K562 (cell line): ENCODE data around the gene CYS1. TPM values are rescaled to one million over a fixed set of nuclear protein-coding genes. Genes with fewer than 3 reads are reported as not detected.
A peak's percentile ranks its signal among the peaks of the same experiment; 100 is the strongest.

Experiments used
- ARHGAP35 ChIP-seq: fragments of 450-650 bp; IDR thresholded peaks from 2 replicates; pipeline ENCODE4 v1.6.1; 2018; ENCODE audit not compliant: partially characterized antibody
- CCNT2 ChIP-seq: IDR thresholded peaks from 2 replicates; pipeline ENCODE4 v1.6.1; 2011; ENCODE audit warnings: borderline replicate concordance, low read depth, mild to moderate bottlenecking, moderate library complexity, mixed read lengths, low read length; ENCODE audit not compliant: insufficient read length; ENCODE audit errors: extremely low read depth
- DPF2 ChIP-seq: fragments of 450-650 bp; IDR thresholded peaks from 2 replicates; pipeline ENCODE4 v1.6.1; 2016
- GATAD2B ChIP-seq: fragments of 450-650 bp; IDR thresholded peaks from 2 replicates; pipeline ENCODE4 v1.6.1; 2017; ENCODE audit warnings: mild to moderate bottlenecking, borderline replicate concordance
- HNRNPL ChIP-seq: fragments of 200-400 bp; formaldehyde crosslinking; IDR thresholded peaks from 2 replicates; pipeline ENCODE4 v1.6.1; 2017; ENCODE audit warnings: low read depth, mild to moderate bottlenecking, low read length
- HOXB6 ChIP-seq: fragments of 250-450 bp; sonication (Bioruptor Pico); IDR thresholded peaks from 2 replicates; pipeline ENCODE4 v1.5.1; 2022; ENCODE audit warnings: mild to moderate bottlenecking, borderline replicate concordance
- MCM5 ChIP-seq: fragments of 450-650 bp; IDR thresholded peaks from 2 replicates; pipeline ENCODE4 v1.6.1; 2016; ENCODE audit warnings: low read depth
- PYGO2 ChIP-seq: fragments of 450-650 bp; IDR thresholded peaks from 2 replicates; pipeline ENCODE4 v1.6.1; 2016; ENCODE audit warnings: mild to moderate bottlenecking, missing genetic modification characterization, moderate library complexity, missing compliant biosample characterization
- SRF ChIP-seq, 2 experiments: fragments of 250-450, 450-650 bp in 1 of 2; sonication (Bioruptor Pico) in 1 of 2; sonication (generic) in 1 of 2; formaldehyde crosslinking; IDR thresholded peaks; 2 replicates each; pipeline versions ENCODE4 v1.5.0 to v1.5.1; 2020 to 2022; ENCODE audit warnings: mild to moderate bottlenecking in 1 of 2, missing genetic modification reagents in 1 of 2
- TOE1 ChIP-seq, 2 experiments: fragments of 450-650 bp in 1 of 2; sonication (generic) in 1 of 2; formaldehyde crosslinking in 1 of 2; IDR thresholded peaks; 2 replicates each; pipeline versions ENCODE4 v1.7.1 to v1.8.0; 2016 to 2022; ENCODE audit warnings: borderline replicate concordance in 2 of 2, mild to moderate bottlenecking in 2 of 2, antibody characterized with exemption in 1 of 2, inconsistent platforms in 1 of 2, low read depth in 1 of 2, missing genetic modification reagents in 1 of 2, moderate library complexity in 1 of 2
- ZNF436 ChIP-seq: fragments of 250-450, 450-650 bp; sonication (Bioruptor Pico); formaldehyde crosslinking; IDR thresholded peaks from 2 replicates; pipeline ENCODE4 v1.7.0; 2020; ENCODE audit warnings: mild to moderate bottlenecking
- ZNF696 ChIP-seq: fragments of 250-450 bp; sonication (Bioruptor Pico); conservative IDR thresholded peaks from 2 replicates; pipeline ENCODE4 v1.4.0; 2020; ENCODE audit warnings: mild to moderate bottlenecking, moderate library complexity
- ZNF717 ChIP-seq: fragments of 250-450 bp; sonication (Bioruptor Pico); IDR thresholded peaks from 2 replicates; pipeline ENCODE4 v1.5.0; 2021
- polyA plus RNA-seq, 8 experiments: library from polyadenylated mRNA; depleted of rRNA in 4 of 8; stranded (reverse) in 5 of 8; unstranded in 3 of 8; fragments of >200 nt; fragmentation: Nextera tagmentation in 2 of 8; fragmentation: Illumina TruSeq in 1 of 8; extraction: Ambion mirVana in 2 of 8; extraction: Trizol in 1 of 8; gene quantifications; 2 replicates each; pipeline versions ENCODE4 v1.2.1 to v1.2.3, GENCODE V29; 2011 to 2014; ENCODE audit warnings: inconsistent platforms in 1 of 8, missing spikeins in 1 of 8
- total RNA-seq, 7 experiments: library from RNA; depleted of rRNA in 6 of 7; stranded (reverse); fragments of >200 nt in 6 of 7; fragmentation: Illumina TruSeq in 2 of 7; extraction: Trizol in 2 of 7; gene quantifications; 2 replicates each; pipeline versions ENCODE4 v1.2.1 to v1.2.3, GENCODE V29; 2011 to 2021; ENCODE audit warnings: low replicate concordance in 1 of 7
- TF ChIP-seq, protein P1 (sequence below): sonication (generic); IDR thresholded peaks from 2 replicates; pipeline ENCODE4 v1.6.1; 2016
- TF ChIP-seq, protein P2 (sequence below): fragments of 450-650 bp; IDR thresholded peaks from 2 replicates; pipeline ENCODE4 v1.6.1; 2018; ENCODE audit not compliant: partially characterized antibody
- TF ChIP-seq, protein P3 (sequence below): sonication (generic); formaldehyde crosslinking; IDR thresholded peaks from 2 replicates; pipeline ENCODE4 v1.8.1; 2022; ENCODE audit warnings: missing genetic modification reagents
- TF ChIP-seq, protein P4 (sequence below), 3 experiments: fragments of 200-800 bp in 1 of 3; fragments of 250-450 bp in 1 of 3; fragments of 450-650 bp in 1 of 3; sonication (Bioruptor Pico) in 1 of 3; sonication (Bioruptor generic) in 1 of 3; formaldehyde crosslinking in 1 of 3; IDR thresholded peaks; 2 replicates each; pipeline versions ENCODE4 v1.6.1 to v1.8.0; 2016 to 2022; ENCODE audit warnings: mild to moderate bottlenecking in 2 of 3, missing genetic modification characterization in 2 of 3, missing compliant biosample characterization in 1 of 3, moderate library complexity in 1 of 3

CYS1 gene
- total and polyA plus RNA-seq, 9 of the 15 experiments (the other 6 are each of a cell fraction or from before 2014, with no cell fraction given) = 0.11 to 0.13 TPM; not detected in 7

DNA sequence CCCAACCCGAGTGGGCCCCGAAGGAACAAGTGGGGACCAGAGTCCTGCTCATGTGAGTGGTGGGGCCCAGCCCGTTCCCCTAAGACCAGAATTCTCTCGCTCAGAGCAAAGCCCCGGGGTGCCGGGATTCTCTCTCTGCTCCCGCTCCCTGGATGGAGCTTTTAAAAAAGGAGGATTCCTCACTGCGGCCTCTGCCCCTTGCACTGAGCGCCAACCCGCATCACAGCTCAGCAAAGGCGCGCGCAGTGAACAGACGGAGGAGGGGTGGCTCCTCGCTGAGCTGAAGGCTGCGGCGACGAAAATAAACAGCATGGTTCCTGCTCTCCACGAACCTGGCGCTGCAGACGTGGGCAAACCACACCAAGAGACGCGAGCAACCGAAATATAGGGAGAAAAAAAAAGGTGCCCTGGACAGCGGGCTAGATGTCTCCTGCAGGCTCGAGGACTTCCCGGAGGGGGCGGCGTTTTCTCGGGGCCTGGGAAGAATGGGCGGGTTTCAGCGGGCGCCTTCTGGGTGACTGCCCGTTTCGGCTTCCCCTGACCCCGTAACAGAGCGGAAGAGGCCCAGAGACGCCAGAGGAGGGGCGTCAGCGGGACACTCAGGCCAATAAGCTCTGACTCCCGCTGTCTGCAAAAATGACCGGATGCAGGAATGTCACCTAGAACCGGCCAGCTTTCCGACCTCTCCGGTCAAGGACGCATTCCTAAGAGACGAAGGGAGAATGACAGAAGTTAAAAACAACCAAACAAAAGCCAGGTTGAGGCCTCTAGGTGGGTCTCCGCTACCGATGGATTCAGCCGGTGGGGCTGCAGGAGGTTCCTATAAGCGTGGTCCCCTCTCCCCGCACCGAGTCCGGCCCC, 37.7 kb downstream of the CYS1 start (continued):
- TF ChIP-seq, protein P1, sequence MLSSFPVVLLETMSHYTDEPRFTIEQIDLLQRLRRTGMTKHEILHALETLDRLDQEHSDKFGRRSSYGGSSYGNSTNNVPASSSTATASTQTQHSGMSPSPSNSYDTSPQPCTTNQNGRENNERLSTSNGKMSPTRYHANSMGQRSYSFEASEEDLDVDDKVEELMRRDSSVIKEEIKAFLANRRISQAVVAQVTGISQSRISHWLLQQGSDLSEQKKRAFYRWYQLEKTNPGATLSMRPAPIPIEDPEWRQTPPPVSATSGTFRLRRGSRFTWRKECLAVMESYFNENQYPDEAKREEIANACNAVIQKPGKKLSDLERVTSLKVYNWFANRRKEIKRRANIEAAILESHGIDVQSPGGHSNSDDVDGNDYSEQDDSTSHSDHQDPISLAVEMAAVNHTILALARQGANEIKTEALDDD = no peak
- TF ChIP-seq HNRNPL (no peak), MCM5 (no peak), SRF (CRISPR knock-in tag; IDR thresholded peaks at IDR 0.05) (no peak), ARHGAP35 (no peak), PYGO2 (tag) (no peak), ZNF696 (no peak), TOE1 (IDR thresholded peaks at IDR 0.05; ENCODE audit: borderline replicate concordance) (no peak), TOE1 (CRISPR knock-in tag; IDR thresholded peaks at IDR 0.05; ENCODE audit: borderline replicate concordance, low read depth) (no peak), HOXB6 (CRISPR knock-in tag) (no peak), ZNF436 (CRISPR knock-in tag) (peak; percentile 83), DPF2 (no peak), GATAD2B (no peak), CCNT2 (no peak), ZNF717 (no peak)
- TF ChIP-seq, protein P2, sequence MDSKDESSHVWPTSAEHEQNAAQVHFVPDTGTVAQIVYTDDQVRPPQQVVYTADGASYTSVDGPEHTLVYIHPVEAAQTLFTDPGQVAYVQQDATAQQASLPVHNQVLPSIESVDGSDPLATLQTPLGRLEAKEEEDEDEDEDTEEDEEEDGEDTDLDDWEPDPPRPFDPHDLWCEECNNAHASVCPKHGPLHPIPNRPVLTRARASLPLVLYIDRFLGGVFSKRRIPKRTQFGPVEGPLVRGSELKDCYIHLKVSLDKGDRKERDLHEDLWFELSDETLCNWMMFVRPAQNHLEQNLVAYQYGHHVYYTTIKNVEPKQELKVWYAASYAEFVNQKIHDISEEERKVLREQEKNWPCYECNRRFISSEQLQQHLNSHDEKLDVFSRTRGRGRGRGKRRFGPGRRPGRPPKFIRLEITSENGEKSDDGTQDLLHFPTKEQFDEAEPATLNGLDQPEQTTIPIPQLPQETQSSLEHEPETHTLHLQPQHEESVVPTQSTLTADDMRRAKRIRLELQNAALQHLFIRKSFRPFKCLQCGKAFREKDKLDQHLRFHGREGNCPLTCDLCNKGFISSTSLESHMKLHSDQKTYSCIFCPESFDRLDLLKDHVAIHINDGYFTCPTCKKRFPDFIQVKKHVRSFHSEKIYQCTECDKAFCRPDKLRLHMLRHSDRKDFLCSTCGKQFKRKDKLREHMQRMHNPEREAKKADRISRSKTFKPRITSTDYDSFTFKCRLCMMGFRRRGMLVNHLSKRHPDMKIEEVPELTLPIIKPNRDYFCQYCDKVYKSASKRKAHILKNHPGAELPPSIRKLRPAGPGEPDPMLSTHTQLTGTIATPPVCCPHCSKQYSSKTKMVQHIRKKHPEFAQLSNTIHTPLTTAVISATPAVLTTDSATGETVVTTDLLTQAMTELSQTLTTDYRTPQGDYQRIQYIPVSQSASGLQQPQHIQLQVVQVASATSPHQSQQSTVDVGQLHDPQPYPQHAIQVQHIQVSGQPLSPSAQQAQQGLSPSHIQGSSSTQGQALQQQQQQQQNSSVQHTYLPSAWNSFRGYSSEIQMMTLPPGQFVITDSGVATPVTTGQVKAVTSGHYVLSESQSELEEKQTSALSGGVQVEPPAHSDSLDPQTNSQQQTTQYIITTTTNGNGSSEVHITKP = no peak
- TF ChIP-seq, protein P3, sequence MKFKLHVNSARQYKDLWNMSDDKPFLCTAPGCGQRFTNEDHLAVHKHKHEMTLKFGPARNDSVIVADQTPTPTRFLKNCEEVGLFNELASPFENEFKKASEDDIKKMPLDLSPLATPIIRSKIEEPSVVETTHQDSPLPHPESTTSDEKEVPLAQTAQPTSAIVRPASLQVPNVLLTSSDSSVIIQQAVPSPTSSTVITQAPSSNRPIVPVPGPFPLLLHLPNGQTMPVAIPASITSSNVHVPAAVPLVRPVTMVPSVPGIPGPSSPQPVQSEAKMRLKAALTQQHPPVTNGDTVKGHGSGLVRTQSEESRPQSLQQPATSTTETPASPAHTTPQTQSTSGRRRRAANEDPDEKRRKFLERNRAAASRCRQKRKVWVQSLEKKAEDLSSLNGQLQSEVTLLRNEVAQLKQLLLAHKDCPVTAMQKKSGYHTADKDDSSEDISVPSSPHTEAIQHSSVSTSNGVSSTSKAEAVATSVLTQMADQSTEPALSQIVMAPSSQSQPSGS (CRISPR knock-in tag) = no peak
- TF ChIP-seq, protein P4, sequence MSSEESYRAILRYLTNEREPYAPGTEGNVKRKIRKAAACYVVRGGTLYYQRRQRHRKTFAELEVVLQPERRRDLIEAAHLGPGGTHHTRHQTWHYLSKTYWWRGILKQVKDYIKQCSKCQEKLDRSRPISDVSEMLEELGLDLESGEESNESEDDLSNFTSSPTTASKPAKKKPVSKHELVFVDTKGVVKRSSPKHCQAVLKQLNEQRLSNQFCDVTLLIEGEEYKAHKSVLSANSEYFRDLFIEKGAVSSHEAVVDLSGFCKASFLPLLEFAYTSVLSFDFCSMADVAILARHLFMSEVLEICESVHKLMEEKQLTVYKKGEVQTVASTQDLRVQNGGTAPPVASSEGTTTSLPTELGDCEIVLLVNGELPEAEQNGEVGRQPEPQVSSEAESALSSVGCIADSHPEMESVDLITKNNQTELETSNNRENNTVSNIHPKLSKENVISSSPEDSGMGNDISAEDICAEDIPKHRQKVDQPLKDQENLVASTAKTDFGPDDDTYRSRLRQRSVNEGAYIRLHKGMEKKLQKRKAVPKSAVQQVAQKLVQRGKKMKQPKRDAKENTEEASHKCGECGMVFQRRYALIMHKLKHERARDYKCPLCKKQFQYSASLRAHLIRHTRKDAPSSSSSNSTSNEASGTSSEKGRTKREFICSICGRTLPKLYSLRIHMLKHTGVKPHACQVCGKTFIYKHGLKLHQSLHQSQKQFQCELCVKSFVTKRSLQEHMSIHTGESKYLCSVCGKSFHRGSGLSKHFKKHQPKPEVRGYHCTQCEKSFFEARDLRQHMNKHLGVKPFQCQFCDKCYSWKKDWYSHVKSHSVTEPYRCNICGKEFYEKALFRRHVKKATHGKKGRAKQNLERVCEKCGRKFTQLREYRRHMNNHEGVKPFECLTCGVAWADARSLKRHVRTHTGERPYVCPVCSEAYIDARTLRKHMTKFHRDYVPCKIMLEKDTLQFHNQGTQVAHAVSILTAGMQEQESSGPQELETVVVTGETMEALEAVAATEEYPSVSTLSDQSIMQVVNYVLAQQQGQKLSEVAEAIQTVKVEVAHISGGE (CRISPR knock-in tag; IDR thresholded peaks at IDR 0.05) = no peak
